H9 (cell line): ENCODE measurements around the gene SIAH2. TPM values are rescaled to one million over a fixed set of nuclear protein-coding genes. Genes with fewer than 3 reads are reported as not detected.

Experiments
- DNase-seq: peaks from one replicate; pipeline ENCODE4 v3.0.0-alpha.2; 2017
- H2AFZ ChIP-seq: one replicate; pipeline ENCODE4 v1.6.1; 2013; ENCODE audit warnings: mild to moderate bottlenecking, low read length, control low read depth, moderate library complexity
- H2AK5ac ChIP-seq: 2 replicates; pipeline ENCODE4 v1.6.1; 2013; ENCODE audit warnings: low read length, control low read depth, mixed read lengths; ENCODE audit not compliant: insufficient read length
- H2BK120ac ChIP-seq: one replicate; pipeline ENCODE4 v1.6.1; 2013; ENCODE audit warnings: low read depth, mild to moderate bottlenecking, low read length, control low read depth, inconsistent platforms; ENCODE audit not compliant: poor library complexity, severe bottlenecking
- H2BK12ac ChIP-seq: 2 replicates; pipeline ENCODE4 v1.6.1; 2013; ENCODE audit warnings: low read length, control low read depth, mixed read lengths, low read depth; ENCODE audit not compliant: insufficient read length
- H2BK15ac ChIP-seq: 2 replicates; pipeline ENCODE4 v1.6.1; 2013; ENCODE audit warnings: low read depth, low read length, control low read depth
- H2BK20ac ChIP-seq: one replicate; pipeline ENCODE4 v1.6.1; 2013; ENCODE audit warnings: low read depth, mild to moderate bottlenecking, low read length, control low read depth, inconsistent platforms; ENCODE audit not compliant: poor library complexity, severe bottlenecking
- H2BK5ac ChIP-seq: 2 replicates; pipeline ENCODE4 v1.6.1; 2013; ENCODE audit warnings: low read length, control low read depth, mixed read lengths; ENCODE audit not compliant: insufficient read length
- H3K14ac ChIP-seq: 2 replicates; pipeline ENCODE4 v1.6.1; 2013; ENCODE audit warnings: low read length, control low read depth; ENCODE audit not compliant: insufficient read depth
- H3K18ac ChIP-seq: 2 replicates; pipeline ENCODE4 v1.6.1; 2013; ENCODE audit warnings: low read depth, mild to moderate bottlenecking, mixed read lengths, low read length, control low read depth; ENCODE audit not compliant: insufficient read length
- H3K23ac ChIP-seq: 2 replicates; pipeline ENCODE4 v1.6.1; 2013; ENCODE audit warnings: low read length, control low read depth, mixed read lengths, low read depth; ENCODE audit not compliant: insufficient read length
- H3K23me2 ChIP-seq: 2 replicates; pipeline ENCODE4 v1.6.1; 2013; ENCODE audit warnings: low read depth, mild to moderate bottlenecking, mixed read lengths, low read length, control low read depth; ENCODE audit not compliant: insufficient read length, poor library complexity, severe bottlenecking
- H3K27ac ChIP-seq: 2 replicates; pipeline ENCODE4 v1.5.1; 2013; ENCODE audit warnings: low read length, control low read depth, mixed read lengths, low read depth; ENCODE audit not compliant: insufficient read length
- H3K27me3 ChIP-seq: 2 replicates; pipeline ENCODE4 v1.6.1; 2013; ENCODE audit warnings: low read length, control low read depth, inconsistent platforms; ENCODE audit not compliant: insufficient read depth
- H3K4ac ChIP-seq: 2 replicates; pipeline ENCODE4 v1.6.1; 2013; ENCODE audit warnings: low read depth, mild to moderate bottlenecking, control low read depth, inconsistent platforms, low read length, moderate library complexity
- H3K4me1 ChIP-seq: 2 replicates; pipeline ENCODE4 v1.6.1; 2013; ENCODE audit warnings: low read length, control low read depth, inconsistent platforms; ENCODE audit not compliant: insufficient read depth
- H3K4me2 ChIP-seq: 2 replicates; pipeline ENCODE4 v1.6.1; 2013; ENCODE audit warnings: low read length, control low read depth, mixed read lengths; ENCODE audit not compliant: insufficient read length, insufficient read depth
- H3K56ac ChIP-seq: 2 replicates; pipeline ENCODE4 v1.6.1; 2013; ENCODE audit warnings: low read depth, mild to moderate bottlenecking, mixed read lengths, low read length, control low read depth; ENCODE audit not compliant: insufficient read length
- H3K79me1 ChIP-seq: 2 replicates; pipeline ENCODE4 v1.6.1; 2013; ENCODE audit warnings: low read depth, mild to moderate bottlenecking, moderate library complexity, low read length, control low read depth, inconsistent platforms; ENCODE audit not compliant: insufficient read depth, poor library complexity, severe bottlenecking
- H3K79me2 ChIP-seq: 2 replicates; pipeline ENCODE4 v1.6.1; 2013; ENCODE audit warnings: low read length, control low read depth, inconsistent platforms; ENCODE audit not compliant: insufficient read depth
- H3K9ac ChIP-seq: 2 replicates; pipeline ENCODE4 v1.6.1; 2013; ENCODE audit warnings: low read length, control low read depth, mixed read lengths; ENCODE audit not compliant: insufficient read length; ENCODE audit errors: extremely low read depth
- H3K9me3 ChIP-seq: one replicate; pipeline ENCODE4 v1.6.1; 2013; ENCODE audit warnings: low read depth, low read length, inconsistent platforms; ENCODE audit not compliant: control insufficient read depth
- H3T11ph ChIP-seq: one replicate; pipeline ENCODE4 v1.6.1; 2013; ENCODE audit warnings: mild to moderate bottlenecking, low read length, control low read depth, inconsistent platforms
- H4K20me1 ChIP-seq: one replicate; pipeline ENCODE4 v1.6.1; 2013; ENCODE audit not compliant: control insufficient read depth, insufficient read length, insufficient read depth
- H4K5ac ChIP-seq: 2 replicates; pipeline ENCODE4 v1.6.1; 2013; ENCODE audit warnings: low read depth, mild to moderate bottlenecking, mixed read lengths, low read length, control low read depth; ENCODE audit not compliant: insufficient read length
- H4K8ac ChIP-seq: replicated peaks from 2 replicates; pipeline ENCODE4 v1.6.1; 2013; ENCODE audit warnings: low read length, control low read depth, mixed read lengths, low read depth; ENCODE audit not compliant: insufficient read length
- H4K91ac ChIP-seq: 2 replicates; pipeline ENCODE4 v1.6.1; 2013; ENCODE audit warnings: low read depth, mild to moderate bottlenecking, moderate library complexity, mixed read lengths, low read length, control low read depth; ENCODE audit not compliant: insufficient read length
- H3K27ac Mint-ChIP-seq, 3 experiments: 2 replicates in 2 of 3; 3 replicates in 1 of 3; pipeline ENCODE4 v1.8.0; 2020 to 2021; ENCODE audit warnings: mixed read lengths in 3 of 3, mild to moderate bottlenecking in 1 of 3, moderate library complexity in 1 of 3
- H3K27me3 Mint-ChIP-seq: 2 replicates; pipeline ENCODE4 v1.8.0; 2021; ENCODE audit warnings: low read depth, mild to moderate bottlenecking, moderate library complexity, mixed read lengths
- H3K36me3 Mint-ChIP-seq, 3 experiments: 2 replicates in 2 of 3; 3 replicates in 1 of 3; pipeline ENCODE4 v1.8.0; 2020 to 2021; ENCODE audit warnings: low read depth in 3 of 3, mixed read lengths in 3 of 3; ENCODE audit not compliant: insufficient read depth in 1 of 3
- H3K4me1 Mint-ChIP-seq, 2 experiments: 2 replicates each; pipeline ENCODE4 v1.8.0; 2020; ENCODE audit warnings: mixed read lengths in 2 of 2
- H3K4me3 Mint-ChIP-seq, 2 experiments: 2 replicates in 1 of 2; 3 replicates in 1 of 2; pipeline ENCODE4 v1.8.0; 2020 to 2021; ENCODE audit warnings: mild to moderate bottlenecking in 2 of 2, mixed read lengths in 2 of 2, moderate library complexity in 1 of 2
- H3K9me3 Mint-ChIP-seq, 2 experiments: 2 replicates in 1 of 2; 3 replicates in 1 of 2; pipeline ENCODE4 v1.8.0; 2020; ENCODE audit warnings: mild to moderate bottlenecking in 2 of 2, mixed read lengths in 2 of 2, moderate library complexity in 1 of 2
- total RNA-seq: library from RNA; stranded (reverse); gene quantifications from 2 replicates; pipeline ENCODE4 v1.2.1, GENCODE V29; 2021
- TF ChIP-seq, protein P1 (sequence below): fragments of 200-600 bp; sonication (generic); conservative IDR thresholded peaks from 3 replicates; pipeline ENCODE4 v1.8.0; 2021; ENCODE audit warnings: antibody characterized with exemption, mild to moderate bottlenecking

The SIAH2 gene
- total RNA-seq, 1 experiment from 2014 or later, result 17.4 TPM

DNA sequence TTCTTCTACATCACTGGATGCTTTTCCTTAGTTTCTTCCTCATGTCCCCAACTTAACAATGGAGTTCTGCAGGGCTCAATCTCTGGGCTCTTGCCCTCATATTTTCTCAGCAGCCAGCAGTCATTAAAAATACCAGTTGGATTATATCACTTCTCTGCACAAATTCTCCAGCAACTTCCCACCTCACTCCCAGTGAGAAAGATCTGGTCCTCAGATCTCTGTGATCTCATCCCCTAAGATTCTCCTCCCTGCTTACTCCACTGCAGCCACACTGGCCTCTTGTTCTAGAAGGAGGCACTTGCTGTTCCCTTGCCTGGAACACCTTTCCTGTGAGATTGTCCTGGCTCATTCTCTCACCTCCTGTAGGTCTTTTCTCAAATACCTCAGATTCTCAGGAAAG is 65.3 kb downstream of the SIAH2 start:
- no peak overlapping the region for H2BK120ac ChIP-seq
- H3K4me1 Mint-ChIP-seq, result no peaks in the 10 kb centered on the region
- no peak overlapping the region for H2BK12ac ChIP-seq
- H3K4ac ChIP-seq, result no peak overlapping the region
- no peaks in the 10 kb centered on the region for H3K23me2 ChIP-seq
- no peak overlapping the region for H2AK5ac ChIP-seq
- no peaks in the 10 kb centered on the region for H3K27me3 ChIP-seq
- peaks cover 3 to 9% (median 8%) of the 10 kb centered on the region in 3 experiments; a peak in 6 of 7 replicates for H3K36me3 Mint-ChIP-seq
- H3T11ph ChIP-seq, result no peak overlapping the region
- H3K9me3 Mint-ChIP-seq, result peaks cover 22% of the 10 kb centered on the region in 2 experiments
- H2BK15ac ChIP-seq, result no peak overlapping the region
- no peak overlapping the region for H3K27ac ChIP-seq
- no peak overlapping the region for H3K27ac Mint-ChIP-seq
- H3K27me3 Mint-ChIP-seq, result peaks cover 5% of the 10 kb centered on the region
- H4K91ac ChIP-seq, result no peak overlapping the region
- no peaks in the 10 kb centered on the region for H4K20me1 ChIP-seq
- no peak for DNase-seq
- H3K56ac ChIP-seq, result no peak overlapping the region
- H3K4me2 ChIP-seq, result no peak overlapping the region
- no peak overlapping the region for H3K18ac ChIP-seq
- no peak overlapping the region for H2BK5ac ChIP-seq
- TF ChIP-seq, protein P1, sequence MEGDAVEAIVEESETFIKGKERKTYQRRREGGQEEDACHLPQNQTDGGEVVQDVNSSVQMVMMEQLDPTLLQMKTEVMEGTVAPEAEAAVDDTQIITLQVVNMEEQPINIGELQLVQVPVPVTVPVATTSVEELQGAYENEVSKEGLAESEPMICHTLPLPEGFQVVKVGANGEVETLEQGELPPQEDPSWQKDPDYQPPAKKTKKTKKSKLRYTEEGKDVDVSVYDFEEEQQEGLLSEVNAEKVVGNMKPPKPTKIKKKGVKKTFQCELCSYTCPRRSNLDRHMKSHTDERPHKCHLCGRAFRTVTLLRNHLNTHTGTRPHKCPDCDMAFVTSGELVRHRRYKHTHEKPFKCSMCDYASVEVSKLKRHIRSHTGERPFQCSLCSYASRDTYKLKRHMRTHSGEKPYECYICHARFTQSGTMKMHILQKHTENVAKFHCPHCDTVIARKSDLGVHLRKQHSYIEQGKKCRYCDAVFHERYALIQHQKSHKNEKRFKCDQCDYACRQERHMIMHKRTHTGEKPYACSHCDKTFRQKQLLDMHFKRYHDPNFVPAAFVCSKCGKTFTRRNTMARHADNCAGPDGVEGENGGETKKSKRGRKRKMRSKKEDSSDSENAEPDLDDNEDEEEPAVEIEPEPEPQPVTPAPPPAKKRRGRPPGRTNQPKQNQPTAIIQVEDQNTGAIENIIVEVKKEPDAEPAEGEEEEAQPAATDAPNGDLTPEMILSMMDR, result no peak
- H3K4me3 Mint-ChIP-seq, result no peak overlapping the region
- no peak overlapping the region for H2BK20ac ChIP-seq
- no peak overlapping the region for H3K9ac ChIP-seq
- no peak overlapping the region for H4K5ac ChIP-seq
- no peak overlapping the region for H3K14ac ChIP-seq
- H3K79me2 ChIP-seq, result no peaks in the 10 kb centered on the region
- no peaks in the 10 kb centered on the region for H3K79me1 ChIP-seq
- no peaks in the 10 kb centered on the region for H3K4me1 ChIP-seq
- no peak overlapping the region for H2AFZ ChIP-seq
- no peak overlapping the region for H3K23ac ChIP-seq
- peaks cover 6% of the 10 kb centered on the region for H3K9me3 ChIP-seq
- no peak overlapping the region for H4K8ac ChIP-seq
